ENCODE results near the gene OR52I1.

Gene OR52I1

DNA sequence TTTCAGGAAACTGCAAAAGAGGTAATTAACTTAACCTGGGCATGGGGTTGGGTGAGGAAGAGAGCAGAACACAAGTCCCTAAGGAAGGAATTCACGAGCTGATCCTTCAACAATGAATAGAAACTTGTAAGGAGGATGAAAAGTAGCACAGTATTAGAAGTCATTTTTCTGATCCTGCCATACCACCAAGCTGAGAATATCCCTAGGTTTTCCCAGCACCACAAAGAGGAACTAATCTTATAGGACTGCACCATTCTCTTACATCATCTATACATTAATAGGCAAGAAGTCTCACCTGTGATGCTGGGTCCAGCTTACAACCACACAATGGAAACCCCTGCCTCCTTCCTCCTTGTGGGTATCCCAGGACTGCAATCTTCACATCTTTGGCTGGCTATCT, at the start of gene OR52I1:
Gene OR52I1 (plus strand): TSS at position 301 of the 400 bp plus-strand sequence. CDS start 0 bp downstream, at position 301.
- DNase-seq (ENCODE audit: low read depth): no peak

DNA sequence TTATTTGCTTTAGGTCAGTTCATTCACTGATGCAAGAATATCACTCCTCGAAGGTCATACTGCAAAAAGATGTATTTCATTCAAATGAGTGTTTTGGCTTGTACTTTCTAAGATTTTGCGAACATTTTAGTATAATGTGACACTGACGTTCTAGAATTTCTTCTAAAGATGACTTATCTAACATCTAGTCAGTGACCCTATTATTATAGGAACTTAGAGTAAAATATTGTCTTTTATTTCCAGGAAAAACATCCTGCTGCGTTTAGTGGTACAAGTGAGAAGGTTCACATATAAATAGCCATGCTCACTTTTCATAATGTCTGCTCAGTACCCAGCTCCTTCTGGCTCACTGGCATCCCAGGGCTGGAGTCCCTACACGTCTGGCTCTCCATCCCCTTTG, 48.9 kb upstream of the OR52I1 start, which contains the start of gene OR52M1:
Gene OR52M1 (plus strand): TSS at position 301 of the 400 bp plus-strand sequence. CDS start 0 bp downstream, at position 301.
- DNase-seq (ENCODE audit: low read depth): no peak

DNA sequence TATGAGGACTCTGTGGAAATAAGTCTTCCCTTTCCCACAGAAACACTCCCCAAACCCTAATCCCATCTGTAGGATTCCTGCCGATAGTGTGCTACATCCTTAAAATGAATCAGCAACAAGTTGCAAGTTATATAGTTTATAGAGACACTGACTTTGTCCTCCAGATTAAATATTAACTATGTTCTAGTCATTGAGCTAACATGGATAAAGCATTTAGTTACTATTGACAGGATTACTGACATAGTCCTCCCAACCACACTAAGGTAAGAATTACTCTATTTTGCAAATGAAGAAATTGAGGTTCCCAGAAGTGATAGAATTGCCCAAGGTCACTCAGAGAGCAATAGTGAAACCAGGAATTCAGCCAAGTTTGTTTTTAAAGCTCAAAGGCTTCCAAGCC, 47.0 kb upstream of the OR52I1 start:
- DNase-seq (ENCODE audit: low read depth): no peak

DNA sequence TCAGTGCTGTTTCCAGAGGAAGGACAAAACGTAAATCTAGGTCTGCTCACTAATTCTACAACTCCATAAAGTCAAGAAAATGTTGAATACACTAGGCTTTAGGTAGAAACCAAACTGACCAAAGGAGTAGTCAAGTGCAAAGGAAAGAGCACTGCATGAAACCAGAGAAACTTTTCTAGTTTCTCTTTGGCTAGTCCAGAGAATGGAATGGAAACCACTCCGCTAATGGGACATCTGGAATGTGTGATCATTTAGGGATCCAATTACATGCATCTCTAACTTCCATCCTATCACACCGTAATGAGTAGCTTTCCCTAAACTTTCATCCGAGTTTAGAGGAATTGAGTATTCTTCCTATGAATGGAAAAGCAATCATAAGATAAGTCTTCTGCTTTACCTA, 46.4 kb upstream of the OR52I1 start:
- DNase-seq (ENCODE audit: low read depth): no peak

GRCh38 chr11:4551346-4551979, 42.4 kb upstream of the OR52I1 start:
- DNase-seq (ENCODE audit: low read depth): no peak

DNA sequence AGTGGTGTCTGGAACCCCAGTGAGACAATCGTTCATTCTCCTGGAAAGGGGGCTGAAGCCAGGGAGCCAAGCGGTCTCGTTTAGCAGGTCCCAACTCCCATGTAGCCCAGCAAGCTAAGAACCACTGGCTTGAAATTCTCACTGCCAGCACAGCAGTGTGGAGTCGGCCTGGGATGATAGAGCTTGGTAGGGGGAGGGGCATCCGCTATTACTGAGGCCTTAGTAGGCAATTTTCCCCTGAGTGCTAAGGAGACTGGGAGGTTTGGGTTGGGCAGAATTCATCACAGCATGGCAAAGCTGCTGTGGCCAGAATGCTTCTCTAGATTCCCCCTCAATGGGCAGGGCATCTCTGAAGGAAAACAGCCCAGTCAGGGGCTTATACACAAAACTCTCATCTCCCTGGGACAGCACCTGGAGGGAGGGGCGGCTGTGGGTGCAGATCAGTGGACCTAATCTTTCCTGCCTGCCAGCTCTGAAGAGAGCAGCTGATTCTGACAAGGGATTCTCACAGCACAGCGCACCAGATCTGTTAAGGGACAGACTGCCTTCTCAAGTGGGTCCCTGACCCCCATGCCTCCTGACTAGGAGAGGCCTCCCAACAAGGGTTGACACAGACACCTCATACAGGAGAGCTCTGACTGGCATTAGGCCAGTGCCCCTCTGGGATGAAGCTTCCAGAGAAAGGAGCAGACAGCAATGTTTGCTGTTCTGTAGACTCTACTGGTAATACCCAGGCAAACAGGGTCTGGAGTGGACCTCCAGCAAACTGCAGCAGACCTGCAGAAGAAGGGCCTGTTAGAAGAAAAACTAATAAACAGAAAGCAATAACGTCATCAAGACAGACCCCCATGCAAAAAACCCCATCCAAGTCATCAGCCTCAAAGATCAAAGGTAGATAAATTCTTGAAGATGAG, 34.1 kb upstream of the OR52I1 start:
- DNase-seq (ENCODE audit: low read depth): no peak

- DNase-seq (ENCODE audit: low read depth): no peak
Observed at GRCh38 chr11:4560467-4560866, 33.4 kb upstream of the OR52I1 start.

- DNase-seq (ENCODE audit: low read depth): no peak
Observed at GRCh38 chr11:4565371-4565770, 28.5 kb upstream of the OR52I1 start.

GRCh38 chr11:4569075-4569474, 24.8 kb upstream of the OR52I1 start:
- no peak for DNase-seq (ENCODE audit: low read depth)

DNA sequence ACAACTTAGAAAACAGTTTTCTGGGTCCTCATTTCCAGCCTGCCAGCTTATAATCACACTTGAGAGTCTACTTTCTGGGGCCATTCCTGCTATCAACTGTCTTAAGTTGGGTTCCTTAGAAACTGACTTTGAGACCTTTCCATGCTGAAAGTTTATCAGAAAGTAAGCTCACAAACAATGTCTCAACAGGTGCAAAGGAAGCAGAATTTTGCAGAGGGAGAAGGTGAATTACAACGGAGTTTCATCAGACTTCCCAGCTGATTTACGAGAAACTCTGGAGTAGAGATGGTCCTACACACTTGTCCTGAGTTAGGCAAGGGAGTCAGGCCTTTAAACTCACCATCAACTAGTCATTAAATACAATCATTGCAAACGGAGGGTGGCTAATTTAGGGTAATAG, 17.0 kb upstream of the OR52I1 start:
- no peak for DNase-seq (ENCODE audit: low read depth)

DNA sequence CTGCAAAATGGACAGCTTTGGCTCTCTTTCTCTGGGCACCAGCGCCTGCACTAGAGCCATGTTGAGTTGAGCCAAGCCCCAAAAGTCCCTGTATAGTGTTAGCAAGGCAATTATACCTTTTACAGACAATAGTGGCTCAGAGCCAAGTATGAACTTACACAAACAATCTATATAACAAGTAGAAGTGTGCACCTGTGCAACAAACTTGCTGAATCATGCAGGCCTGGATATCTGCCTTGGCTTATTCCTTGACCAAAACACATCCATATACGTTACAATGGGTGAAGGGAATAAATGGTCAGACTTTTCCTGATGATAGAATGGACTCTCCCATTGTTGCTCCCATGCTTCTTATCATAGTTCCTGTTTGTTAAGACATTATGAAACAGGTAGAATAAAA, 16.1 kb upstream of the OR52I1 start:
- DNase-seq (ENCODE audit: low read depth): no peak

DNA sequence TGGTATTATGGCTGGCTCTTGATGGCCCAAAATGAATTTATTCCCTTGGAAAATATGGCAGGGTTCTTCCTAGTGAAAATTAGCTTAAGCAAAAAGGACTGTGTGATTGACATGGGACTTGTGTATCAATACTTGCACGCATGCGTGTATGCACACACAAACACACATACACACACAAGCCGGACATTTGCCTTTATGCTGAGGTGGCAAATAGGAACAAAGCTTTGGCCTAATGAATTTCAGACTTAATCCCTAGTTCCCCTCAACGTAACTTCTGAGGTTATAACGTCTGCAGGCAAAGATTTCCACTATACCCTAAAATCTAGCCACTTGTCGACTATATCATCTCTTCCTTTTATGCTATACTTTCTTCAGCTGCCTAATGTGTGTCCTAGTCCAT, 15.2 kb upstream of the OR52I1 start:
- DNase-seq (ENCODE audit: low read depth): no peak

GRCh38 chr11:4580124-4580523, 13.7 kb upstream of the OR52I1 start:
- DNase-seq (ENCODE audit: low read depth): no peak

GRCh38 chr11:4581443-4581842, 12.4 kb upstream of the OR52I1 start, which contains the start of gene OR52I2:
Gene OR52I2, plus strand, starts transcription at chr11:4581743.
- DNase-seq (ENCODE audit: low read depth): no peak

DNA sequence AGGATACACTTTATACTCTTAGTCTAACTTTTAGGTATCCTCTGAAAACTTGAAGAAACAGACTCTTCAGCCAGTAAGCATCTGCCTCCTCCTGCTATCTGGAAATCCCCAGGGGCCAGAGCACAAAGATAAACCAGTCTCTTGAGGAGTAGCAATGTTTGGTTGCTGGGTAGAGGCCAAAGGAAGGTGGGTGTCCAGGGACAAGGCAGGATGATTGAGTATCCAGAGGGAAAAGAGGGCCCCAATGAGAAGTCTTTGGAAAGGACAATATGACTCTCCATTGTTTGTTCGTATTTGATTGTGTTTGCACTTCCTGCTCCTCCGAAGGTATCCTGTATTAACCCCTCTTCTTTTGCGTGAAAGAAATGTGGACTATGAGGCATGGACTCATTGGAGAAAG, 4.8 kb upstream of the OR52I1 start:
- no peak for DNase-seq (ENCODE audit: low read depth)

DNA sequence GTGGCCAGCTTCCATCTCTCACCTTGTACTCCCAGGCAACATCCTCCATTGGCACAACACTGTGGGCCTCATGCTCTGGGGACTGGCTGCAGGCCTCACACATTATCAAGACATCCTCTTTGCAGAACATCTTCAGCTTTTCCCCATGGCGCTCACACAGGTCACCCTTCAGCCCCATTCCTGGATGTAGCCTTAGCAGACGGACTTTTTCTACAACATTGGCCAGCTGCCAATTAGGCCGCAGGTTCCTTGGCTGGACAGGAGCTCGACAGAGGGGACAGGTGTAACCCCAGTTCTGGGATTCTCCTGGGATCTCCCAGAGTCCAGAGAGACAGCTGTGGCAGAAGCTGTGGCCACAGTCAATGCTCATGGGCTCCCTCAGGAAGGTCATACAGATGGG, 11.2 kb downstream of the OR52I1 start:
- DNase-seq (ENCODE audit: low read depth): no peak

- DNase-seq (ENCODE audit: low read depth): no peak
Observed at GRCh38 chr11:4606231-4607015, 12.6 kb downstream of the OR52I1 start.

- no peak for DNase-seq (ENCODE audit: low read depth)
Observed at GRCh38 chr11:4607096-4607495, 13.3 kb downstream of the OR52I1 start.

DNA sequence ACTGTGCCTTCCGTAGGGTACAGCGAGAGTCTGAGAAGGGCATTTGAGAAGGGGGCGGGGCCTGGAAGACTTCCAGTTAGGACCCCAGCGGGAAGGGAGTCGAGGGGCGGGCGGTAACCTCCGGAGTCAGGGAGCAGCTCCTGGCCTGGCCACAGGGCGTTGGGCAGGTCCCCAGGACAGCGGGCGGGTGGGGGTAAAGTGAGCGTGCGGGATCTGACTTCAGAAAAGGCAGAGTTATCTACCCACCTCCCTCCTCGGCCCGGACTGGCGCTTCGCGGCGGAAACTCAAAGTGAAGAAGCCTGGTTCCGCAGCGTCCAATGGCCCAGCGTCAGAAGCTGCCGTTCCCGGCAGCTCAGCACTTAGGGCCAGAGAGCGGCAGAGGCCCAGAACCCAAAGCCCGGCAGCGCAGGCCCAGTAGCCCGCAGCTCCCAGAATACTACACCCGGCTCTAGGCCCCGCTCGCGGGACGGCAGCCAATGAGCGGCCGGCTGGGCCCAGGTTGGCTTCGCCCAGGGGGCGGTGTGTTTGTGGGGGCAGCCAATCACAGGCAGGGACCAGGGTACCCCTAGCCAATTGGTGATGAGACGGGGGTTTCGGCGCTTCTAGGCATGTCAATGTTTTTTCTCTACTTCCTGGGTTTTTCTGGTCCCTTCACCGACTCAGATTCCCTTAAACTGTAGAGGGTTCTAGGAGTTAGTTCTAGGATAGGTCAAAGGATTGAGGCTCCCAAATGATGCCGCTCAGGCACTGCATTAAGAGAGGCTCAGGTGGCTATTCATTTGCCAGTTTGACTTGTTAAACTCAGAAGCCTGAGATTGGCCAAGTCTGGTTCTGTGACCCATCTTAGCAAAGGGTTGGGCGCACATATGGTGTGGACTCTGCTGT, 14.2 kb downstream of the OR52I1 start, which contains the start of gene TRIM68:
Gene TRIM68 (minus strand): TSS at position 451 of the 886 bp plus-strand sequence. CDS start 2,727 bp downstream, outside the sequence.
- peak; percentile 93 for DNase-seq (ENCODE audit: low read depth)

DNA sequence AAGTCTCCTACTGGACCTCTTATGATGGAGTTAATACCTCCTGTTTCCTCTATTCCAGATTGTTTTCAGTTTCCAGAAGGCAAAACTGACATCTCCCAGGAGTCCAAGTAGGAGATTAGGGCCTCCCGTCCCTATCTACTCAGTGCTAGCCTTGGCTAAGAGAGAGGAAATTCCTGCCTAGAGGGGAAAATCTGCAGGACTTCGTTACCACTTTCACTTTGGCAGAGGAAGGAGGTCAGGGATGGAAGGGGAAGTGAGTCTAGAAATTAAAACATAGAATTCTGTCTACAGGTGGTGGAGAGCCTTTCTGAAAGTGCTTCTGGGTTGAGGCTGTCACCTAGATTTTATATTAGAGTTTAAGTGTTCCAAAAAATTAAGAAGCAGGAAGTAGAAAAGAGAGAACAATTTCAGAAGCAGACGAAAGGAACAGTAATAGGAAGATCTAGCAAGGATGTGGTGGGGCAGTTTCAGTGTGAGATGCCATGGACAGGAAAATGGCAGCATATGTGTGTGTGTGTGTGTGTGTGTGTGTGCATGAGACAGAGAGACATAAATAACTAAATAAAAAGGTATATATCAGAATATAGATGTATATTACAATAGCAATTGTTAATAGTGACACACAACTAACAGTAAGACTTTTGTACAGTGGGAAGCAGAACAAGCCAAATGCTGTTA, 16.6 kb downstream of the OR52I1 start:
- no peak for DNase-seq (ENCODE audit: low read depth)

DNA sequence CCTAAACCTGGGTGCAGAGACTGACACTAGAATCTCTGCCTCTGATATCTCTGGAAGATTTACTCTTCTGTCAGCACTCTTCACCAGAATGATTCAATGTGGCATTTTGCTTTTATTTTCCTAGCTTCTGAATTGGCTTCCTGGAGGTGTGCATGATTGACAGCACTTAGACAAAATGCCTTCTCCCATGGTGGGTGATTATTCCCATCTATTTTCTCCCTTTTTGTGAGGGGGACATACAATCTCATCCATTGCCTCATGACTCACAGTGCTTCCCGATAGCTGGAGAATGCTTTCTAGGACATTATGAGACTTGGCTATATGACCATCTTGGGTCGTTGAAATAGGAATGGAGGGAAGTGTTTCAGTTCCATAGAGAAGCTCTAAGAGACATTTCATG, 18.1 kb downstream of the OR52I1 start:
- DNase-seq (ENCODE audit: low read depth): no peak
